ENCODE measurements around the gene PRTN3. TPM values are rescaled to one million over a fixed set of nuclear protein-coding genes. Genes with fewer than 3 reads are reported as not detected.

The PRTN3 gene
- total RNA-seq, 1 experiment from 2014 or later, result 2.7 TPM

DNA sequence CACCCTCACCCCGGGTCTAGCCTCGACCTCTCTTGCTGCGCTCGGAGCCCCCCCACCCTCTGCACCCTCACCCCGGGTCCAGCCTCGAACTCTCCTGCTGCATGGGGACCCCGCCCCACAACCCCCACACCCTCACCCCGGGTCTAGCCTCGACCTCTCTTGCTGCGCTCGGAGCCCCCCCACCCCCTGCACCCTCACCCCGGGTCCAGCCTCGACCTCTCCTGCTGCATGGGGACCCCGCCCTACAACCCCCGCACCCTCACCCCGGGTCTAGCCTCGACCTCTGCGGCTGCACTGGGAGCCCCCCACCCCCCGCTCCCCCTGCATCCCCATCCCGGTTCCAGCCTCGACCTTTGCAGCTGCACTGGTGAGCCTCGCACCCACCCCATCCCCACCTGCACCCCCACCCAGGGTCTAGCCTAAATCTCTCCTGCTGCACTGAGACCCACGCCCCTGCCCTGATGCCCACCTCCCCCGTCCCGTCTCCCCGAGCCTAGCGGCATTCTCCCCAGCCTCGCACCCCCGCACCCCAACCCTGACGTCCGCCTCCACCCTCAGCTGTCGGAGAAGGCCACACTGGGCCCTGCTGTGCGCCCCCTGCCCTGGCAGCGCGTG is 20.4 kb downstream of the PRTN3 start:
- ChIA-PET POLR2A (no interaction called here), CTCF (interaction anchor here (0.6 kb wide), 1 partner anchor 12 kb away, joined by 10 read pairs; no protein-coding TSS in a partner anchor), RAD21 (ENCODE audit: low non-redundant PET in 1 of 2, low total read pairs in 2 of 2, uncharacterized antibody in 2 of 2, unreplicated experiment in 2 of 2) (interaction anchor here in 1 of 2 experiments (0.6 kb wide), 1 partner anchor 293 kb away, joined by 3 read pairs; no protein-coding TSS in a partner anchor)
- DNase-seq (ENCODE audit: low read depth, low spot score) (no peak), ATAC-seq (no peak)
- TF ChIP-seq EZH2phosphoT487 (IDR thresholded peaks at IDR 0.05; ENCODE audit: borderline replicate concordance) (no peak), ATF3 (IDR thresholded peaks at IDR 0.05) (no peak), EGR1 (IDR thresholded peaks at IDR 0.05; ENCODE audit: low read depth) (no peak), REST (IDR thresholded peaks at IDR 0.05; ENCODE audit: low read depth) (no peak), ZNF274 (IDR thresholded peaks at IDR 0.05; ENCODE audit: low read depth, low read length) (no peak), ZBTB33 (IDR thresholded peaks at IDR 0.05; ENCODE audit: extremely low read depth, insufficient replicate concordance, low read length) (no peak), RAD21 (IDR thresholded peaks at IDR 0.05; ENCODE audit: low read depth) (no peak), FOSL1 (IDR thresholded peaks at IDR 0.05; ENCODE audit: low read depth) (no peak), JUND (IDR thresholded peaks at IDR 0.05) (no peak), POLR2A (IDR thresholded peaks at IDR 0.05; ENCODE audit: borderline replicate concordance, extremely low read depth, insufficient read depth, insufficient read length) (no peak), CEBPB (IDR thresholded peaks at IDR 0.05; ENCODE audit: low read depth) (no peak), CBX3 (IDR thresholded peaks at IDR 0.05; ENCODE audit: low read depth) (no peak), YY1 (IDR thresholded peaks at IDR 0.05; ENCODE audit: extremely low read depth, insufficient replicate concordance, low read depth, low read length) (no peak), CTCF (IDR thresholded peaks at IDR 0.05 in 2 of 3, conservative IDR thresholded peaks at IDR 0.05 in 1 of 3; ENCODE audit: borderline replicate concordance in 1 of 3, insufficient read depth in 1 of 3, low read depth in 2 of 3, low read length in 2 of 3) (no peak), TCF7L2 (IDR thresholded peaks at IDR 0.05; ENCODE audit: borderline replicate concordance, extremely low read depth, insufficient read depth, insufficient read length) (no peak), SRF (IDR thresholded peaks at IDR 0.05; ENCODE audit: low read depth) (no peak)
- TF ChIP-seq, protein P1, sequence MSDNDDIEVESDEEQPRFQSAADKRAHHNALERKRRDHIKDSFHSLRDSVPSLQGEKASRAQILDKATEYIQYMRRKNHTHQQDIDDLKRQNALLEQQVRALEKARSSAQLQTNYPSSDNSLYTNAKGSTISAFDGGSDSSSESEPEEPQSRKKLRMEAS (IDR thresholded peaks at IDR 0.05), result no peak
- Histone ChIP-seq H3K9ac (ENCODE audit: low read length) (peak overlapping the region; percentile 83), H3K9me3 (ENCODE audit: control insufficient read depth in 1 of 2, insufficient read depth in 1 of 2, low read depth in 1 of 2, low read length in 2 of 2) (no peaks in the 10 kb centered on the region), H3K27me3 (ENCODE audit: insufficient read depth, low read length) (no peaks in the 10 kb centered on the region), H3K27ac (ENCODE audit: low read depth, low read length) (peak overlapping the region; percentile 96), H3K4me3 (replicated peaks in 1 of 2; ENCODE audit: low read depth in 1 of 2, low read length in 2 of 2) (peak overlapping the region; percentile 71 to 78), H4K20me1 (ENCODE audit: insufficient read depth) (no peaks in the 10 kb centered on the region), H3K9me2 (ENCODE audit: insufficient read depth) (no peaks in the 10 kb centered on the region), H2AFZ (ENCODE audit: low read depth, low read length, poor library complexity, severe bottlenecking) (no peak overlapping the region), H3K79me2 (ENCODE audit: insufficient read depth, low read length) (no peaks in the 10 kb centered on the region), H3K4me2 (ENCODE audit: low read length) (peak overlapping the region; percentile 88), H3K4me1 (ENCODE audit: control insufficient read depth in 1 of 2, insufficient read depth in 2 of 2, low read length in 2 of 2) (peaks cover 14 to 32% of the 10 kb centered on the region in 2 experiments), H3K36me3 (ENCODE audit: control insufficient read depth in 1 of 2, insufficient read depth in 2 of 2, low read length in 2 of 2) (no peaks in the 10 kb centered on the region; a peak in 1 of 4 replicates)
- intact Hi-C loops (cut with micrococcal nuclease), result loop anchor here (2.0 kb wide), 1 partner anchor 90 kb away; no protein-coding TSS in a partner anchor
- BruUV-seq (replicated peaks), result no TSS peak

Data from HCT116 (cell line).